Measurements from ENCODE around the gene DHRS7. TPM values are rescaled to one million over a fixed set of nuclear protein-coding genes. Genes with fewer than 3 reads are reported as not detected.

Gene DHRS7
- total and polyA plus RNA-seq, 2 of the 8 experiments (the other 6 are each of a cell fraction or from before 2014, with no cell fraction given), result 10.8 to 27.5 TPM

- H3K27me3 ChIP-seq (replicated peaks in 1 of 4; ENCODE audit: control insufficient read depth in 3 of 4, extremely low read depth in 1 of 4, insufficient read depth in 3 of 4, low read length in 3 of 4), result peaks cover 0 to 1% (median 0%) of the 10 kb centered on the region in 4 experiments; a peak in 1 of 7 replicates
- no peak overlapping the region for H4K91ac ChIP-seq (replicated peaks; ENCODE audit: insufficient read length, low read length)
- no peak overlapping the region for H2BK5ac ChIP-seq (ENCODE audit: low read depth, low read length)
- H2BK120ac ChIP-seq (replicated peaks; ENCODE audit: low read depth, low read length), result no peak overlapping the region
- no peak overlapping the region for H2BK12ac ChIP-seq (ENCODE audit: low read depth, low read length)
- no peaks in the 10 kb centered on the region for H3K23me2 ChIP-seq (ENCODE audit: low read depth, low read length)
- H3K79me1 ChIP-seq (ENCODE audit: low read depth, low read length), result no peaks in the 10 kb centered on the region
- H3K36me3 ChIP-seq (ENCODE audit: control insufficient read depth in 2 of 4, insufficient read depth in 4 of 4, low read length in 3 of 4), result no peaks in the 10 kb centered on the region; a peak in 1 of 8 replicates
- no peak overlapping the region for H3K9ac ChIP-seq (replicated peaks in 1 of 4; ENCODE audit: extremely low read depth in 1 of 4, low read depth in 3 of 4, low read length in 3 of 4)
- H4K20me1 ChIP-seq (replicated peaks in 1 of 2; ENCODE audit: control insufficient read depth in 1 of 2, insufficient read depth in 2 of 2, low read length in 2 of 2), result no peaks in the 10 kb centered on the region
- H2BK15ac ChIP-seq (ENCODE audit: low read length), result no peak overlapping the region
- 91% methylated on average over 3 of the region's 3 CpGs; no CpG with 5 or more reads in 1 of the 2 experiments for WGBS, 2 experiments (ENCODE audit: extremely low coverage in 1 of 2, insufficient coverage in 1 of 2, insufficient read length in 1 of 2, insufficient replicate concordance in 2 of 2, low coverage in 1 of 2, low lambda C conversion rate in 2 of 2, missing lambda C conversion rate in 1 of 2)
- no peak overlapping the region for H3K4me2 ChIP-seq (ENCODE audit: insufficient read depth in 1 of 2, low read depth in 2 of 2, low read length in 2 of 2)
- ChIA-PET POLR2A (ENCODE audit: partially characterized antibody) (interaction anchor here (0.6 kb wide), 1 partner anchor 549 kb away, joined by 3 read pairs; no protein-coding TSS in a partner anchor), CTCF (ENCODE audit: partially characterized antibody) (interaction anchor here (0.6 kb wide), 1 partner anchor 99 kb away, joined by 3 read pairs; no protein-coding TSS in a partner anchor)
- H3K27ac ChIP-seq (ENCODE audit: low read depth, low read length), result no peak overlapping the region
- no peak overlapping the region for H4K5ac ChIP-seq (ENCODE audit: insufficient read length, low read depth, low read length)
- no peak overlapping the region for H3K4ac ChIP-seq (replicated peaks; ENCODE audit: insufficient read length, low read depth, low read length)
- TF ChIP-seq SP2 (IDR thresholded peaks at IDR 0.05; ENCODE audit: low read length), result no peak
- H2BK20ac ChIP-seq (ENCODE audit: low read length), result no peak overlapping the region
- DNase-seq (ENCODE audit: low read depth in 1 of 2, low spot score in 2 of 2) (no peak), FAIRE-seq (no peak)
- H3K56ac ChIP-seq (replicated peaks; ENCODE audit: insufficient read length, low read depth, low read length), result no peak overlapping the region
- no peak overlapping the region for H3K23ac ChIP-seq (ENCODE audit: insufficient read length)
- H2AFZ ChIP-seq (ENCODE audit: low read length), result no peak overlapping the region
- no peak overlapping the region for H4K8ac ChIP-seq (ENCODE audit: extremely low read depth, insufficient read depth, low read length)
- no peaks in the 10 kb centered on the region for H3K79me2 ChIP-seq (ENCODE audit: control insufficient read depth in 1 of 2, insufficient read depth in 2 of 2, low read length in 2 of 2)
- H3K4me3 ChIP-seq (ENCODE audit: extremely low read depth in 1 of 4, insufficient read depth in 2 of 4, low read depth in 3 of 4, low read length in 4 of 4), result no peak overlapping the region
- no peaks in the 10 kb centered on the region for H3K4me1 ChIP-seq (replicated peaks in 1 of 4; ENCODE audit: control insufficient read depth in 3 of 4, insufficient read depth in 4 of 4, low read length in 3 of 4)
- no peaks in the 10 kb centered on the region for H3K9me3 ChIP-seq (ENCODE audit: insufficient read depth in 2 of 2, low read depth in 1 of 2, low read length in 1 of 2)
- no peak overlapping the region for H3K18ac ChIP-seq (ENCODE audit: extremely low read depth, low read length)
- H2AK5ac ChIP-seq (ENCODE audit: low read depth, low read length), result no peak overlapping the region
- H3K14ac ChIP-seq (ENCODE audit: insufficient read length), result no peak overlapping the region
Observed at GRCh38 chr14:60134702-60135101, 30.5 kb downstream of the DHRS7 start.
